PC-3 (cell line): ENCODE results near the gene HNF1A.

Experiments
- EZH2 ChIP-seq: fragments of 300-600 bp; sonication (generic); IDR thresholded peaks from one replicate; pipeline ENCODE4 v1.6.1; 2017; ENCODE audit warnings: antibody characterized with exemption, mild to moderate bottlenecking, low read length; ENCODE audit not compliant: unreplicated experiment
- TF ChIP-seq, protein P1 (sequence below): fragments of 300-600 bp; sonication (generic); conservative IDR thresholded peaks from 2 replicates; pipeline ENCODE4 v1.5.1; 2017; ENCODE audit warnings: antibody characterized with exemption, low read depth, mild to moderate bottlenecking, low read length

DNA sequence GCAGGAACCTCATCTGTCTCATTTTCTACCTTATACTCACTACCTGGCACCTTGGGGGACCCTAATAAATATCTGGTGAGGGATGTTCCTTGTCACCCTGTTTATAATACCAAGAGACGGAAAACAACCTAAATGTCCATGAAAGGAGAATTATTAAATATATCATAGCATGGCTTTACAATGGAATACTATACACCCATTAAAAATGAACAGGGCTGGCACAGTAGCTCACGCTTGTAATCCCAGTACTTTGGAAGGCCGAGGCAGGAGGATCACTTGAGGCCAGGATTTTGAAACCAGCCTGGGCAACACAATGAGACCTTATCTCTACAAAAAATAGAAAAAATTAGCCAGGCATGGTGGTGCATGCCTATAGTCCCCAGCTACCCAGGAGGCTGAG, 39.8 kb upstream of the HNF1A start:
- TF ChIP-seq, protein P1, sequence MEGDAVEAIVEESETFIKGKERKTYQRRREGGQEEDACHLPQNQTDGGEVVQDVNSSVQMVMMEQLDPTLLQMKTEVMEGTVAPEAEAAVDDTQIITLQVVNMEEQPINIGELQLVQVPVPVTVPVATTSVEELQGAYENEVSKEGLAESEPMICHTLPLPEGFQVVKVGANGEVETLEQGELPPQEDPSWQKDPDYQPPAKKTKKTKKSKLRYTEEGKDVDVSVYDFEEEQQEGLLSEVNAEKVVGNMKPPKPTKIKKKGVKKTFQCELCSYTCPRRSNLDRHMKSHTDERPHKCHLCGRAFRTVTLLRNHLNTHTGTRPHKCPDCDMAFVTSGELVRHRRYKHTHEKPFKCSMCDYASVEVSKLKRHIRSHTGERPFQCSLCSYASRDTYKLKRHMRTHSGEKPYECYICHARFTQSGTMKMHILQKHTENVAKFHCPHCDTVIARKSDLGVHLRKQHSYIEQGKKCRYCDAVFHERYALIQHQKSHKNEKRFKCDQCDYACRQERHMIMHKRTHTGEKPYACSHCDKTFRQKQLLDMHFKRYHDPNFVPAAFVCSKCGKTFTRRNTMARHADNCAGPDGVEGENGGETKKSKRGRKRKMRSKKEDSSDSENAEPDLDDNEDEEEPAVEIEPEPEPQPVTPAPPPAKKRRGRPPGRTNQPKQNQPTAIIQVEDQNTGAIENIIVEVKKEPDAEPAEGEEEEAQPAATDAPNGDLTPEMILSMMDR = no peak
- TF ChIP-seq EZH2 = no peak
